GM18499 (cell line): ENCODE results near the gene RYR1.
"Not testable (repeated sequence)": the region's sequence is repeated elsewhere in the genome, so short reads cannot be mapped to it uniquely, and the experiment has no call there.

ENCODE experiments used
- ATAC-seq: cut with Tn5 transposase; IDR thresholded peaks from one replicate; pipeline ENCODE4 v1.9.1; 2021; ENCODE audit warnings: moderate number of reproducible peaks; ENCODE audit not compliant: insufficient read depth, unreplicated experiment

RYR1 gene

GRCh38 chr19:38425222-38425809 is 8.2 kb upstream of the RYR1 start:
- no peak for ATAC-seq

- no peak for ATAC-seq
Observed at GRCh38 chr19:38425810-38426466, 7.6 kb upstream of the RYR1 start, which contains the start of gene RASGRP4. Gene RASGRP4, minus strand, starts transcription at chr19:38426219. Its CDS starts 128 bp downstream, at chr19:38426091.

GRCh38 chr19:38427035-38427677 is 6.3 kb upstream of the RYR1 start:
- ATAC-seq, result not testable (repeated sequence)

GRCh38 chr19:38429055-38429810 is 4.3 kb upstream of the RYR1 start:
- ATAC-seq, result no peak

GRCh38 chr19:38429811-38430156 is 3.7 kb upstream of the RYR1 start:
- ATAC-seq, result no peak

- no peak for ATAC-seq
Observed at GRCh38 chr19:38430931-38431330, 2.6 kb upstream of the RYR1 start.

GRCh38 chr19:38434549-38435051 is 1.1 kb downstream of the RYR1 start:
- ATAC-seq, result no peak

- ATAC-seq, result no peak
Observed at GRCh38 chr19:38437295-38437694, 3.8 kb downstream of the RYR1 start.

- no peak for ATAC-seq
Observed at GRCh38 chr19:38437917-38438316, 4.4 kb downstream of the RYR1 start.

GRCh38 chr19:38440592-38440991 is 7.1 kb downstream of the RYR1 start:
- ATAC-seq, result no peak

- ATAC-seq, result no peak
Observed at GRCh38 chr19:38441657-38442348, 8.3 kb downstream of the RYR1 start.

- ATAC-seq, result no peak
Observed at GRCh38 chr19:38442736-38443135, 9.2 kb downstream of the RYR1 start.

GRCh38 chr19:38443458-38443999 is 10.0 kb downstream of the RYR1 start:
- no peak for ATAC-seq

GRCh38 chr19:38444026-38444425 is 10.5 kb downstream of the RYR1 start:
- ATAC-seq, result no peak

GRCh38 chr19:38445362-38445761 is 11.9 kb downstream of the RYR1 start:
- ATAC-seq, result no peak

- ATAC-seq, result no peak
Observed at GRCh38 chr19:38448225-38448624, 14.7 kb downstream of the RYR1 start.

GRCh38 chr19:38449518-38449917 is 16.0 kb downstream of the RYR1 start:
- no peak for ATAC-seq

- ATAC-seq, result no peak
Observed at GRCh38 chr19:38451036-38451435, 17.5 kb downstream of the RYR1 start.

- ATAC-seq, result no peak
Observed at GRCh38 chr19:38451629-38452028, 18.1 kb downstream of the RYR1 start.
